ENCODE results near the gene CCDC85B. TPM values are rescaled to one million over a fixed set of nuclear protein-coding genes. Genes with fewer than 3 reads are reported as not detected.

CCDC85B gene
- total and polyA plus RNA-seq, 2 of the 13 experiments (the other 11 are each of a cell fraction or from before 2014, with no cell fraction given) = 8.2 to 19.5 TPM

DNA sequence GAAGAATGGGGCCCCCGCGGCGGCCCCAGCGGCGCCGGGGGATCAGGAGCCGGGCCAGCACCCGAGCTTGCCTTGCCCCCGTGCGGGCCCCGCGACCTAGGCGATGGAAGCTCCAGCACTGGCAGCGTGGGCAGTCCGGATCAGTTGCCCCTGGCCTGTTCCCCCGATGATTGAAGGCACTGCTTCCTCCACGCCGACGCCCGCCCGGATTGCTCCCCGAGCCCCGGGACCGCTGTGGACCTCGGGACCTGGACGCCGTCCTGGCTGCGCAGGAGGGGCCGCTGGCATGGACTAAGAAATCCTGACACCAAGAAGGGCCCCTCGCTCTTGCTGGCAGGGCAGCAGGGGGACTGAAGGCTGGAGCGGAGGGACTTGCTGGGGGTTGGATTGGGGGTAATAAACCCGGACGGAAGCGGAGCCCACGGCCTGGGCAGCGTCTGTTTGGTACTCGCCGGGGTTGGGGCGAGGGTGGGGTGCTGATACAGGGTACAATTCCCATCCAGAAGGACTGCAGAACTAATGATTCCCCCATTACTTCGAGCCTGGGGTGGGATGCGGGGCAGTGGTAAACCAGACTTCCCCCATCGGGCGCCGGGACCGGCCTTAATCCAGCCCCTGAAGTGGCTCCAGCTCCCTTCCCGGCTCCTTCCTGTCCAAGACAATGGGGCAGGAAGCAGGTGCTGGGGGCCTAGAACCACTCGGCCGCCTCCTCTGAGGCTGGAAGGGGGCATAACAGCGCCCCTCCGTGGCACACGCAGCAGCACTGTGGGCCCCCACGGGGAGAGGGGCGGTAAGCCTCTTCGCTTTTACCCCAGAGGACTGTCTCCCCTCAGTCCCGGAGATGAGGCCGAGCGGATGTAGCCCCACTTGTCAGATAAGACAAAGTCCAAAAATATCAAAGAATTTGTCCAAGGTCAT, 1.0 kb downstream of the CCDC85B start (continued):
- TF ChIP-seq ISL2 (CRISPR knock-in tag; IDR thresholded peaks at IDR 0.05) (0 out of 2 replicates have a peak, but pooled peaks have one; percentile 21), ZNF143 (CRISPR knock-in tag; IDR thresholded peaks at IDR 0.05) (no peak), RXRB (CRISPR knock-in tag; IDR thresholded peaks at IDR 0.05; ENCODE audit: borderline replicate concordance) (peak; percentile 50; the same call in 1 of the 2 replicates), MAFK (conservative IDR thresholded peaks at IDR 0.05 in 1 of 2, IDR thresholded peaks at IDR 0.05 in 1 of 2; ENCODE audit: low read length in 2 of 2) (no peak), CEBPB (IDR thresholded peaks at IDR 0.05; ENCODE audit: borderline replicate concordance, low read depth, low read length) (no peak), AGO1 (IDR thresholded peaks at IDR 0.05; ENCODE audit: low read depth, low read length, poor library complexity, severe bottlenecking) (peak; percentile 98), MBNL3 (CRISPR knock-in tag; conservative IDR thresholded peaks at IDR 0.05) (no peak), RBAK (CRISPR knock-in tag; IDR thresholded peaks at IDR 0.05) (no peak), ZMYM2 (CRISPR knock-in tag; IDR thresholded peaks at IDR 0.05) (0 out of 2 replicates have a peak, but pooled peaks have one; percentile 38), FUBP1 (CRISPR knock-in tag; IDR thresholded peaks at IDR 0.05; ENCODE audit: borderline replicate concordance) (no peak), MEIS2 (CRISPR knock-in tag; IDR thresholded peaks at IDR 0.05) (no peak; the same call in 1 of the 2 replicates), STAT5B (CRISPR knock-in tag; IDR thresholded peaks at IDR 0.05) (no peak), ZNF710 (CRISPR knock-in tag; IDR thresholded peaks at IDR 0.05; ENCODE audit: borderline replicate concordance) (no peak), ZNF350 (CRISPR knock-in tag; IDR thresholded peaks at IDR 0.05; ENCODE audit: borderline replicate concordance, low read depth) (peak; percentile 23; the same call in 1 of the 2 replicates), ATF2 (CRISPR knock-in tag; IDR thresholded peaks at IDR 0.05) (no peak), ZNF329 (CRISPR knock-in tag; IDR thresholded peaks at IDR 0.05; ENCODE audit: low read depth) (no peak; the same call in 1 of the 2 replicates), RBM39 (IDR thresholded peaks at IDR 0.05; ENCODE audit: low read depth, low read length, poor library complexity, severe bottlenecking) (no peak), ZNF773 (CRISPR knock-in tag; IDR thresholded peaks at IDR 0.05; ENCODE audit: borderline replicate concordance) (no peak)
- TF ChIP-seq, protein P1, sequence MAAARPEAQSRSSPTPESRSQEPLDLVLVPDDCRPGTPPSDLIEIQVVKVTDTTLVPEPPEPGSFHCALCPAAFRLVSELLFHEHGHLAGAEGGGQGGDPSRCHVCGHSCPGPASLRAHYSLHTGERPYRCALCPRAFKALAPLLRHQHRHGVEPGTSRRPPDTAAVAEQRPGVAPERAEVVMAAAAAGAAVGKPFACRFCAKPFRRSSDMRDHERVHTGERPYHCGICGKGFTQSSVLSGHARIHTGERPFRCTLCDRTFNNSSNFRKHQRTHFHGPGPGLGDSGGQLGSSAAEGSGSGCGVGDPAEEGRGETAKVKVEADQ (CRISPR knock-in tag; IDR thresholded peaks at IDR 0.05; ENCODE audit: borderline replicate concordance) = no peak
- TF ChIP-seq, protein P2, sequence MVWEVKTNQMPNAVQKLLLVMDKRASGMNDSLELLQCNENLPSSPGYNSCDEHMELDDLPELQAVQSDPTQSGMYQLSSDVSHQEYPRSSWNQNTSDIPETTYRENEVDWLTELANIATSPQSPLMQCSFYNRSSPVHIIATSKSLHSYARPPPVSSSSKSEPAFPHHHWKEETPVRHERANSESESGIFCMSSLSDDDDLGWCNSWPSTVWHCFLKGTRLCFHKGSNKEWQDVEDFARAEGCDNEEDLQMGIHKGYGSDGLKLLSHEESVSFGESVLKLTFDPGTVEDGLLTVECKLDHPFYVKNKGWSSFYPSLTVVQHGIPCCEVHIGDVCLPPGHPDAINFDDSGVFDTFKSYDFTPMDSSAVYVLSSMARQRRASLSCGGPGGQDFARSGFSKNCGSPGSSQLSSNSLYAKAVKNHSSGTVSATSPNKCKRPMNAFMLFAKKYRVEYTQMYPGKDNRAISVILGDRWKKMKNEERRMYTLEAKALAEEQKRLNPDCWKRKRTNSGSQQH (CRISPR knock-in tag; IDR thresholded peaks at IDR 0.05; ENCODE audit: low read depth) = no peak

Data from HepG2 (cell line).